ENCODE data around the gene MINDY4.

The MINDY4 gene

DNA sequence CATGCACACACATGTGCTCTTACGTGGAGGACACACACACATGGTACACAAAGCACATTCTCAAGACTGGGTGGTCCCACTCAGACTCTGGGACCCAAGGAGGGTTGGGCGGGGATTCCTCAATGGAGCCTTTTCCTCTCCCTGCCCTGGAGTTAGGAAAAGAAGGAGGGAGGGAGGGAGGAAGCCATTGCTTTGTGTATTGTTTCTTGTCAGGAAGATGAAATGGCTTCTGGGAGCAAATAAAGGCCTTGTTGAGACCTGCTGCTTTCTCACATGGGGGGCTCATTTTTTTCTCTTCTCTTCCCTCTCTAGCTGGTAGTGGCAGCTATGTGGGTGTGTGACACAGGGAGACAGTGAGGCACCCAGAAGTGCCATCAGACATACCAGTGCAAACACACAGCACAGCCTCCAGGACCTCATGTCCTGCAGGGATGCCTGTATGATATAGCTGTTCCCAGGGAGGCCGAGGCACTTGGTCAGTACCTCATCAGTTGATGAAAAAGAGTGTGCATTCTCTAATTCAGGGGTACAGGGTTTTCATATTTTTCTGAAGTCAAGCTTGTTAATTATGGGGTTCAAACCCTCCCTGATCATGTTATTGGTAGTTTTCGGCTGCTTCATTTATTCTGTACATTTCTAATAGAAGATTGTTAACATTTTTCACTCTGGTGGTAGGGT is 146.1 kb downstream of the MINDY4 start:
- no peak overlapping the region for H3K4me3 ChIP-seq (ENCODE audit: low read length)
- no peak for DNase-seq (ENCODE audit: low read depth)
- TF ChIP-seq, protein P1, sequence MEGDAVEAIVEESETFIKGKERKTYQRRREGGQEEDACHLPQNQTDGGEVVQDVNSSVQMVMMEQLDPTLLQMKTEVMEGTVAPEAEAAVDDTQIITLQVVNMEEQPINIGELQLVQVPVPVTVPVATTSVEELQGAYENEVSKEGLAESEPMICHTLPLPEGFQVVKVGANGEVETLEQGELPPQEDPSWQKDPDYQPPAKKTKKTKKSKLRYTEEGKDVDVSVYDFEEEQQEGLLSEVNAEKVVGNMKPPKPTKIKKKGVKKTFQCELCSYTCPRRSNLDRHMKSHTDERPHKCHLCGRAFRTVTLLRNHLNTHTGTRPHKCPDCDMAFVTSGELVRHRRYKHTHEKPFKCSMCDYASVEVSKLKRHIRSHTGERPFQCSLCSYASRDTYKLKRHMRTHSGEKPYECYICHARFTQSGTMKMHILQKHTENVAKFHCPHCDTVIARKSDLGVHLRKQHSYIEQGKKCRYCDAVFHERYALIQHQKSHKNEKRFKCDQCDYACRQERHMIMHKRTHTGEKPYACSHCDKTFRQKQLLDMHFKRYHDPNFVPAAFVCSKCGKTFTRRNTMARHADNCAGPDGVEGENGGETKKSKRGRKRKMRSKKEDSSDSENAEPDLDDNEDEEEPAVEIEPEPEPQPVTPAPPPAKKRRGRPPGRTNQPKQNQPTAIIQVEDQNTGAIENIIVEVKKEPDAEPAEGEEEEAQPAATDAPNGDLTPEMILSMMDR (conservative IDR thresholded peaks at IDR 0.05; ENCODE audit: low read depth, low read length): no peak

DNA sequence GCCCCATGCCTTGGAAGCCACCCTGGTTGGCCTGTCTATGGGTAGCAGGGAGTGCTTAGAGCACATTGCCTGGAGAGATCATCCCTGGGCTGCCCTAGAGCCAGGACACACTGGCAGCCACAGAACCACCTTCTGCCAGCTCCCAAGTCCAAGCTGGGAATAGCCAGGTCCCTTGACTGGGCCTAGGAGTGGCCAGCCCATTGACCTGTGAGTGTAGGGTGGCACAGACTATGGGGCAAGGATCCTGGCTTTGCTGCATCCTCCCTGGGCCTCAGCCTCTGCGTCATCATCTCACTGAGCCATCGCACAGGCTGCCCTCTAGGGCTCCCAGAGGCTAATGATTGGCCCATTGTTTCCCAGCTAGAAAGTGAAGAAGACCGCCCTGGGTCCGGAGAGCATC is 147.5 kb downstream of the MINDY4 start:
- no peak for DNase-seq (ENCODE audit: low read depth)
- TF ChIP-seq, protein P1 (conservative IDR thresholded peaks at IDR 0.05; ENCODE audit: low read depth, low read length): no peak
- no peak overlapping the region for H3K4me3 ChIP-seq (ENCODE audit: low read length)

DNA sequence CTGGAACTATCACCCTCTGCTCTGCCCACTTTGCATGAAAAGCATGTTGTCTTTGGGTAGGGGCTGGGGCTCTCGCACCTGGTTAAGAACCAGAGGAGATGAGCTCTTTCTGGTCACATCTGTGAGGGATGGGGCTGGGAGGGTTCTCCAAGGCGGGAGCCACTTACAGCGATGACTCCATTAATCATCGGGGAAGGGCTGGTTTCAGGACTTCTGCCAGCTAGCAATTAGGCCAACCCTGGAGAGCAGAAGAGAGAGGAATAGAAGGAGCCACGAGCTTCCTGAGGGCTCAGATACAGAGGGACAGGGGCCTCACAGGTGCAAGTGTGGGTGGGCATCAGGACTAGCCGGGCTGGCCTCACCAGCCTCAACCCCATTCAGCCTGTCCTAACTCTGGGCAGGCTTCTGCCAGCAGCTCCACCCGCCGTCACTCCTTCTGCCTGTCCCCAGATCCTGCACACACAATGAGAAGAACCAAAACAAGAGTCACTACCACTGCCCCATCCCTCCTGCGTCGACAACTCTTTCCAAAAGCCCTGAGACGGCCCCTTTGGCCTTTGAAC is 148.9 kb downstream of the MINDY4 start:
- TF ChIP-seq, protein P1 (conservative IDR thresholded peaks at IDR 0.05; ENCODE audit: low read depth, low read length): no peak
- H3K4me3 ChIP-seq (ENCODE audit: low read length): no peak overlapping the region
- no peak for DNase-seq (ENCODE audit: low read depth)

DNA sequence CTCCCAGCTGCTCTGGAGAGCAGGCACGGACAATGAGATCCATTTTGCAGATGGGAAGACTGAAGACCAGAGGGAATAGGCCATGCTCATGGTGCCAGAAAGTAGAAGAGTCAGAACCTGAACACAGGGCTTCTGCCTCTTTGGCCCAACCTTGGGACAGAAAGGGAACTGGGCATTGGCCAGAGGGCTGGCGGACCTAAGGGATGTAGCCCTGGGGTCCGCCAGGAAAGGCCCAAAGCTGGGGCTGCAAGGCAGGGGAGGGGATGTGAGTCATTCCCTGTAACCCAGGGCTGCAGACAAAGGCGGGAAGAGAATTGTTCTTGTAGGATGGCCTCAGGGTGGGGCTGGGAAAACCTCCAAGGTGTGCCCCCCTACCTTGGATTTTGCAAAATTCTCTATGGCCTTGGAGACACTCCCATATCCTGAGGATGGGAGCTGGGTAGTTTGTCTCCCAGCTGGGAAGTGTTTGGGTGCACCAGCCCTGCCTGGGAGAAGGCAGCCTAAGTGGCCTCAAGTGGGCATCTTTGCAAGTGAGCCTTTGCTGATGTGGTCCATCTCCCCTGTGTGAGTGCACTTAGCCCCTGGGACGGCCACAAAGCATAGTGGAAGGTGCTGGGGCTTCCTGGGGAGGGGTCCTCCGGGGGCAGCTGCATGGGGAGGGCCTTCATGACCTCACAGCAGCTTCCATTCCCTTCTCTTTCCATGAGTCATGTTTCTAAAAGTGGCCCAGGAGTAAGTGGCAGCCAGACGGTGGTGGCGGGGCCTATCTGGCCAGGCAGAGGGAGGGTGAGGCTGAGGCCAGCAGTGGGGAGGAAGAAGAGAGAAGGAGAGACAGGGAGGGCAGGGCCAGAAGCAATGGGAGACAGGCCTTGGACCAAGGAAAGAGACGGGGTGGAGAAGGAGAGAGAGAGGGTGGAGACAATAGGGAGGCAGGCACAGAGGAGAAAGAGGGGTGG is 149.6 kb downstream of the MINDY4 start:
- H3K4me3 ChIP-seq (ENCODE audit: low read length): no peak overlapping the region
- no peak for DNase-seq (ENCODE audit: low read depth)
- TF ChIP-seq, protein P1 (conservative IDR thresholded peaks at IDR 0.05; ENCODE audit: low read depth, low read length): no peak

DNA sequence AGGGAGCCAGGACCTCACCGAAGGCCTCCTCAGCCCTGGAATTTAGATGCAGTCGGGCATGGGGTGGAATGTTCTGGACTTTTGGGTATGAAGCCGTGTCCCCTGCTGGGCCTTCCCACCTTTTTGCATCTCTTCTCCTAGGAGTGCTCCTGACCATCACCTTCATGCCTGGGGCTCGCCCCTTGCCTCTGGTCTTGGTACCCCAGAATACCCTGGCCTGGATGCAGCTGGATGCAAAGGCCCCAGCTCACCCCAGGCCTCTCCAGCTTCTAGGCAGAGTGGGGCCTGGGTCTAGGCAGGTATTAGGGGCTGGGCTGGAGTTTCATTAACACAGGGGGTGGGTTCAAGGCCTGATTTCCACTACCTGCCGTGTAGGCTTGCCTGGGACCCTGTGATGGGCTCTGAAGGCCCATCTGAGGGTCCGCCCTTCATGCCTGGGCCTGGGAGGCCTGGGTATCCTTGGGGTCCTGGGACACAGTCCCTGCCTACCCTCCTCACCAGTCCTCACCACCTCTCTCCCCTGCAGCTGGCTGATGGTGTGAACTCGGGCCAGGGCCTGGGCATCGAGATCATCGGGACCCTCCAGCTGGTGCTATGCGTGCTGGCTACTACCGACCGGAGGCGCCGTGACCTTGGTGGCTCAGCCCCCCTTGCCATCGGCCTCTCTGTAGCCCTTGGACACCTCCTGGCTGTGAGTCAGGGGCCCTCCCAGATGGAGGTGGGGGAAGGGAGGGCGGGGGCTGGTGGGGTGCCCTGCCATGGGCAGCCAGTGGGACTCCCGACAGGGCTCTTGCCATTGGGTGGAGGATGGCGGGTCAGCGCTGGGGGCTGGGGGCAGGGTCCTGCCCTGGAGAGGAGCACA is 150.6 kb downstream of the MINDY4 start:
- TF ChIP-seq, protein P1 (conservative IDR thresholded peaks at IDR 0.05; ENCODE audit: low read depth, low read length): no peak
- H3K4me3 ChIP-seq (ENCODE audit: low read length): no peak overlapping the region
- DNase-seq (ENCODE audit: low read depth): no peak

DNA sequence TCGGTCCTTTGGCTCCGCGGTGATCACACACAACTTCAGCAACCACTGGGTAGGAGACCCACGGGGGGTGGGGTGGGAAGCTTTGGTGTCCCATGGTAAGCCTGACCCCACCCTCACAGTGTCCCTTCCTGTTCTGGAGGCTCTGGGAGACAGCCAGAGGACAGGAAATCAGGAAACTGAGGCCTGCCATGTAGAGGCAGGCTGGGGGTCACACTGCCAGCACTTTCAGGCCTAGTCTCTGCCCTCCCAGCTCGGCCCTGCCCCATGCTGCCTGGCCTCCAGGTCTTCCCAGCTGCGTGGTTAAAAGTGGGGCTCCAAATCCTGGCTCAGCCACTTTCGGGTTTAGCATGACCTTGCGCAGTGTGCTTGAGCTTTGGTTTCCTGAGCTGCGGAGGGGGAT is 151.4 kb downstream of the MINDY4 start:
- TF ChIP-seq, protein P1 (conservative IDR thresholded peaks at IDR 0.05; ENCODE audit: low read depth, low read length): no peak
- no peak overlapping the region for H3K4me3 ChIP-seq (ENCODE audit: low read length)
- no peak for DNase-seq (ENCODE audit: low read depth)
